Right ventricle myocardium superior (tissue), 1 donor: ENCODE data around the gene SP1. TPM values are rescaled to one million over a fixed set of nuclear protein-coding genes. Genes with fewer than 3 reads are reported as not detected.
"Not testable (repeated sequence)": the region's sequence is repeated elsewhere in the genome, so short reads cannot be mapped to it uniquely, and the experiment has no call there.

Experiments used
- ATAC-seq: fragments of 200-7000 bp; cut with Tn5 transposase; one replicate; pipeline ENCODE4 v1.9.1; 2020; ENCODE audit warnings: mild to moderate bottlenecking; ENCODE audit not compliant: poor library complexity
- DNase-seq: peaks from one replicate; pipeline ENCODE4 v3.0.0-alpha.2; 2020
- intact Hi-C: fragments of 100-400 bp; cut with DNase I; formaldehyde crosslinking; loops from one replicate; pipeline ENCODE4 v1.11.2; 2022
- long read RNA-seq: library from polyadenylated mRNA; unstranded; transcript quantifications from one replicate; pipeline ENCODE4 v2.0.0, GENCODE V29; 2021
- total RNA-seq: library from RNA; stranded (reverse); fragmentation: NEBNext Ultra II Directional; extraction: Animal tissue kit (Norgen Biotek cat#: 25700); gene quantifications from one replicate; pipeline ENCODE4 v1.2.1, GENCODE V29; 2021
- donor health status: DM: no; HTN: yes; CAD: no; lungs with severe emphysema.

The SP1 gene
- total RNA-seq = 26.3 TPM
- long read RNA-seq, partial matches to known transcripts = 2 of 8 reads
- long read RNA-seq, other reads (novel, unspliced or antisense) = 4 of 8 reads

DNA sequence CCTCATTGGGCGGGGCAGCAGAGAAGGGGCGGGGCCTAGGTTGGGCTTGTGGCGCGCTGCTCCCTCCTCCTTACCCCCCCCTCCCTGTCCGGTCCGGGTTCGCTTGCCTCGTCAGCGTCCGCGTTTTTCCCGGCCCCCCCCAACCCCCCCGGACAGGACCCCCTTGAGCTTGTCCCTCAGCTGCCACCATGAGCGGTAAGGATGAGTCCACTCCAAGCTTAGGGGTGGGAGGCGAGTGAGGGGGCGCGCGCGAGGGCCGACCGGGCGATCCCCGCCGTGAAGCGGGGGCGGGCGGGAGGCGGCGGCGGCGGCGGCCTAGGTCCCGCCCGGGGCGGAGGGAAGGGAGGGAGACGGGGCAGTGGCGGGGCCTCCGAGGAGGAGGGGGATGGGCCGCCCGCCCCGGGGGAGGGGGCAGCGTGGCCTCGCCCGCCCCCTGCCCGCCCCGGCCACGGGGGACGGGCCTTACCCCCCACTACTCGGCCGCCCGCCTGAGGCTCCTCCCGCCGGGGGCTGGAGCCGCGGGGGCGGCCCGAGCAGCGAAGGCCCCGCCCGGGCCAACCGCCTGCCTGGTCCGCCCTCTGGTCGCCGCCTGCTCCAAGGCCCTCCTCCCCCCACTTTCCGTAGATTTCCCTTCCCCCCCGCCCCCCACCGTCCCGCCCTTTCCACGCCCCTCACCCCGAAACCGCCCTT, at the start of gene SP1:
TSS of gene SP1 (plus strand) at position 73 of the 690 bp plus-strand sequence. CDS start at position 189, 116 bp downstream.
- intact Hi-C loops = no loop called here
- DNase-seq = peak; percentile 94

DNA sequence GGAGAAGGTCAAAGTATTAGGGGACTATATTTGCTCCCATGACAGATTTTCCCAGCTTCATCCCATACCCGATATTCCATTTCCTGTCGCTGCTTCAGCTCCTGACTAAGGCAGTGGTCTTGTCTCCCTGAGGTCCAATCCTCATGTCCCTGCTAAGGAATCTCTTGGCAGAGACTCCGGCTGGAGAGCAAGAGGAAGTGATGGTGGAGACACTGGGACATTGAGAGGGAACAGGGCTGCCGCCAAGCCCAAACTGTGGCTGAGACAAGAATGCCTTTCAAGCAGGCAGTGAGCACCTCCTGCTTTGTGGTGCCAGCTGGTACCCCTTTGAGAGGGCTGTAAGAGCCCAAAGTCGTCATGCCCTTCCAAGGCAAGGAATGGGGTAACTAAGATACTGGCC, 49.3 kb upstream of the SP1 start:
- intact Hi-C loops = no loop called here
- ATAC-seq = no peak
- DNase-seq = no peak

More for the DNA sequence above, at the start of gene SP1:
- ATAC-seq = peak; percentile 81

DNA sequence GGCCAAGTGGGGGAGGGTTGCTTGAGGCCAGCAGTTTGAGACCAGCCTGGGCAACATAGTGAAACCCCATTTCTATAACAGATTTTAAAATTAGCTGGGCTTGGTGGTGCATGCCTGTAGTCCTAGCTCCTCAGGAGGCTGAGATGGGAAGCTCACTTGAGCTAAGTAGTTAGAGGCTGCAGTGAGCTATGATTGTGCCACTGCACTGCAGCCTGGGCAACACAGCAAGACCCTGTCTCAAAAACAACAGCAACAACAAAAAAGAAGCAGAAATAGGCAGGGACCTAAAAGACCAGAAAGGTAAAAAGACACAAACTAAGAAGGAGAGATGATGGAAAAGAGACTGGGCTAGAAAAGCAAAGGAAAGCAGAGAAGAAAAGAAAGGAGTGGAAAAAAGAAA, 47.6 kb upstream of the SP1 start:
- ATAC-seq, DNase-seq, intact Hi-C loops: not testable (repeated sequence)

DNA sequence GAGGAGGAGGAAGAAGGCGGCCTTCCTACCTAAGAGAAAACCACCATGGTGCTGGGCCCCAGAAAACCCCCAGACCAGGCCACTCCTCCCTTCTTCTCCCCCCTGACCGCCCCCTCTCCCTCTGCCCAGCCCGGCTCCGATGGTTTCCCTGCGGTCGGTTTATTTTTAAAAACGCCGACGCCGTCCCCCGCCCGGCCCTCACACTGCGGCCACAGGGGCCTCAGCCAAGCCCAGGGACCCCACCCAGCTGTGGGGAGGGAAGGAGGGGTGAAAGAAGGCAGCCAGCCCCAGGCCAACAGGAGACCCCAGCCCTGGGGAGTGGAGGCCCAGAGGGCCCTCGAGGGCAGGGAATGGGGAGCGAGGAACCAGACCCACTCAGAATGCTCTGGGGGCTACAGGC, 47.2 kb upstream of the SP1 start:
- intact Hi-C loops = no loop called here
- DNase-seq = no peak
- ATAC-seq = no peak

DNA sequence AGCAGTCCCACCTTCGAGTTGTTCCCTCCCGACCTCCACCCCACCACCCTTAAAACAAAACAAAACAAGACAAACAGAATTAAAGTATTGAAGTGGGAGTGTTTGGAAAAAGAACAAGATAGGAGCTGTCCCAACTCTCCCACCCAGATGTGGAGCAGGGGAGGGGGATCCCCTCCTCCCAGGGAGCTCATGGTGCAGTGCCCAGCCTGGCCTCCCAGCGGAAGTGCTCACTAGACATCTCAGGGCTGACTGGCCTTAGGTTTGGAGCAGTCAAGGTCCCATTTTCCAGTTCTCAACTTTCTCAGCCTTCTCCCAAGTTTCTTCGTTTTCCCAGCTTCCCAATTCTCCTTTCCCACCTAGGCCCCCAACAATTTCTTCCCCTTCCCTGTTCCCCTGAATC, 46.7 kb upstream of the SP1 start:
- DNase-seq (no peak), ATAC-seq (no peak)
- intact Hi-C loops = no loop called here

DNA sequence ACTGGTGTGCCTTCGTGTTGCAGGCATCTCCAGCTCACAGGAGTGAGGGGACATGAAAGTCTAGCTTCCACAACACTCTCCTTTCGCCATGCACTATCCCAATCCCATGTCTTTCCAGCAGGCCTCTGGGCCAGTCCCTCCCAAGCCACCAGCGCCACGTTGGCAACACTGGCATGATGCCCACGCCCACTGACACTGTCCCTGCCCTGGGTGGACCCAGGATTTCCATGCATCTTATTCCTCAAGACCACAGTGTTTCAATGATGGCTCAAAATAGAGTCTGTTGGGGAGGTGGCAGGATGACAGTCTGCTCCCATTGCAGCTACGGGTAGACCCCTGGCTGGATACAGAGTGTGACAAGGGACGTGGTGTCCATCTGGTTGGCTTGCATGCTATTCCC, 46.1 kb upstream of the SP1 start:
- no peak for ATAC-seq
- intact Hi-C loops = no loop called here
- no peak for DNase-seq

DNA sequence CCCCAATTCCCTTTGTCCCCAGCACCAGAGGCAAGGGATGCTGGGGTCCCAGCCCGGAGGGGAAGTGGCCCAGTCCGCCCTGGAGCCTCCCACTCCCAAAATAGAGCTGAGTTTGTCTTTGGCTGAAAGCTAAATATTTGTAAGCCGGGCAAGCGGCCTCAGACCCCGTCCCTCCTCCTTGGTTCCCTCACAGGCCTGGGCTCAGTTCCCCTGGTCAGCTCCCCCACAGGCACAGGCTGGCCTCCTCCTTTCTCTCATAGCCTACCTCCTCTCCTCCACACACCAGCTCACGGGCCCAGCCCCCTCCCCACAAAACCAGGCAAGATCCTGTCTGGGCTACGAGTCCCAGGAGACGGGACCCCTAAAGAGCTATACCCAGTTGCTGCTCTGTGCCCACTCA, 45.2 kb upstream of the SP1 start:
- intact Hi-C loops = no loop called here
- no peak for DNase-seq
- ATAC-seq = no peak

DNA sequence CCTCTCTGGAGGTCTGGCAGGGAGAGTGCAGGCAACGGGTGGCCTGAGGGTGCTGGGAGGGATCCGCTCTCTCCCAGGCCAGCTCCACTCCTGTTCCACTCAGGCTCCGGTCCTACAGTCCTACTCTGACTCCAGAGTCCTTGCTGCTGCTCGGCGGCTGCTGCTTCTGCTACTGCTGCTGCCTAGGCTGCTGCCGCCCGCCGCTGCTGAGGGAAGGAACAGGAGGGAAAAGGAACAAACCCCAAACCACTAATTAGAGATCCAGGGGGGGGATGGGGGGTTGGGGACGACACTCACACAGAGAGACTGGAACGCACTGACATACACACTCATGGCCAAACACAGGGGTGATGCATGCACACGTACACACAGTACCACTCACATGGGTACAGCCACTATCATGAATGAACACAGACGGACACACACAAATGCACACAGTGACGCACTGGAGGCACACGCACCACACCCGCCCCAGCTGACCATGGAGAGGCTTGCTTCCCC, 43.7 kb upstream of the SP1 start, which contains the start of gene SP7:
TSS of gene SP7 (minus strand) at position 174 of the 501 bp plus-strand sequence. CDS start 708 bp downstream, outside the sequence.
- ATAC-seq (no peak), DNase-seq (no peak)
- intact Hi-C loops = no loop called here

DNA sequence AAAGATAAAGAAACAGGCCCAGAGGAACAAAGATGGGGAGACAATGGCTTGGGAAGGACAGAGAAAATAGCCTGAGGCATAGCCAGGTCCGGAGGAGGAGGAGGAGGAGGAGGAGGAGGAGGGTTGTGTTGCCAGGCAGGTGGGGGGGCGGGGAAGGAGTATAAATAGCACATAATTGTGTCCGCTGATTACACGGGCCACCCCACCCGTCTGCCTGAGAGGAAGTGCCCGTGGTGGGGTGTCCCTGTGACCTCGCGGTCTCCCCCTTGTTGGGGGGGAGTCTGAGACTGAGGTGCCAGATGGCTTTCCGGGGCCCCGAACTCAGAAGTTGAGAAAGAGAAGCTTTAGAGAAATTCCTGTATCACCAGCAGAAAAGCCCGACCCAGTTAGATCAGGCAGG, 42.0 kb upstream of the SP1 start:
- intact Hi-C loops = no loop called here
- DNase-seq (no peak), ATAC-seq (no peak)

DNA sequence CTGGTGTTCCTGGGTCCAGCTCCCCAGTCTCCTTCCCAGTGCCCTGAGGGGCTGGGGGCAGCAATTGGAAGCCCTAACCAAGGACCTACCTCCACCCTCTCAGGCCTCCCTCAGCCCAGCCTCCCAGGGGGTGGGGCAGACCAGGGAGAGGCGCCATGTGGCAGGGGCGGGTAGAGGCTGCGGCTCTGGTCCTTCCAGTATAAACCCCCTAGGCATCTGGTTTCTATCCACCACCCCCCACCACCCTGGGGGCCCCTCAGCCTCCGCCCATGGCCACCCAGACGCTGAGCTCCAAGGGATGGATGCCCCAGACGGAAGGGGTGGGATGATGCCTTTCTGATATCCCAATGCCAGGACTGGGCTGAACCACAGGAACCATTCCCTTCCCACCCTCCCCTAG, 41.1 kb upstream of the SP1 start:
- ATAC-seq (no peak), DNase-seq (no peak)
- intact Hi-C loops = no loop called here

DNA sequence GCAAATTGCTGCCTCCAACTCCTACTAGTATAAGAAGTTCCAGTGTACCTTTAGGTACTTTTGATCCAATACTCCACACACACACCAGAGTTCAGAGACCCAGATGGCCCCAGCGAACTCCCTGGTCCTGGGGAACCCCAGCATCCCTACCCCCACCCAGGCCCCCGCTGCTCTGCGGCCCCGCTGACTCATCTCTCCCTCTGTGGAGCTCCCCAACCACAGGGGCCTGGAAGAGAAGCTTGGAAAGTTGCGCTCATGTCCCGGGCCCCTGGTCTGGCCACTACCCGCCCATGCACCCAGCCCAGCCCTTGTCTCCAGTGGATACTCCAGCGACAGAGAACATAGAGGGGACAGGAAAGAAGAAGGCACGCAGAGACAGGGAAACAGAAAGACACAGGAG, 39.6 kb upstream of the SP1 start:
- ATAC-seq (no peak), DNase-seq (no peak)
- intact Hi-C loops = no loop called here

DNA sequence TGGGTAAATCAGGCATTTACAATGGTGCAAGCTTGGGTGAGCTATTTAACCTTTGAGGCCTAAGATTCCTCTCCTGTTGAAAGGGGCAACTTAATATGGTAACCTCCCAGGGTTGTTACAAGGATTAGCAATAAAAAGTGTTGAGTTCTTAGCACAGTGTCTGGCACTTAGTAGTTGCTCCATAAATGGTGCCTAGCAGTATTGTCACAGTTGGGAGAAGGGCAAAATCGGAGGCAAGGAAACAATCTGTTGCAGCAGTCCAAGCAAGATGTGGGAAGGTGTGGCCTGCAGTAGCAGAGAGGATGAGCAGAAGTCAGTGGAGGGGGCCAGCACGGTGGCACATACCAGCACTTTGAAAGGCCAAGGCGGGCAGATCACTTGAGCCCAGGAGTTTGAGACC, 36.5 kb upstream of the SP1 start:
- ATAC-seq = no peak
- no peak for DNase-seq
- intact Hi-C loops = no loop called here

DNA sequence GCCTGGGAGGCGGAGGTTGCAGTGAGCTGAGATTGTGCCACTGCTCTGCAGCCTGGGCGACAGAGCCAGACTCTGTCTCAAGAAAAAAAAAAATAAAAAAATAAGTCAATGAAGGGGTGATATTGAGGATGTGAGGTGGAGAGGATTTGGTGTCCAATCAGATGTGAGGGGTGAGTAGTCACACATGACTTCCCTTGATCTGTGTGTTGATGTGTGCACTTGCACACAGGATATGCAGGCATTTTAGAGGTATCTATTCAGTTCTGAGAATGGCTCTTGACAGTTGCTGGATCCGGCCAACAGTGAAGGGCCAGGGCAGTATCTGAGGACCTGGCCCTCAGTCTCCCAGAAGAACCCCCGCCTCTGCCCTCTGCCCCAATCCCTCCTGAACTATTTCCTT, 36.0 kb upstream of the SP1 start:
- ATAC-seq = no peak
- intact Hi-C loops = no loop called here
- no peak for DNase-seq

DNA sequence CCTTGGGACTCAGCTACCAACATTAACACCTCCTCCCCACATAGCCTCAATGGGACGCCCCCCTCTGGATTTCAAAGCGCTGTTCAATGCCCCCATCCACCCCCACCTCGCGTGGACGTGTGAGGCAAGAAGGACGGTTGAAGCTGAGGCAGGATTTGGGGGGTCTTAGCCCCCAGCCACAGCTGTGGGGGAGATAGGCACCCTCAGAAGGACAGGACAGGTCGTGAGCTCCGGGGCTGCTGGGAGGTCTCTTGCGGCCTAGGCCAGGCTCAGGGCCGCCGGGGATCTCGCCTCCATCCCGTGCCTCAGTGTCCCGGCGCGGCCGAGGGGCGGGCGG, 35.5 kb upstream of the SP1 start:
- intact Hi-C loops = no loop called here
- no peak for DNase-seq
- no peak for ATAC-seq

DNA sequence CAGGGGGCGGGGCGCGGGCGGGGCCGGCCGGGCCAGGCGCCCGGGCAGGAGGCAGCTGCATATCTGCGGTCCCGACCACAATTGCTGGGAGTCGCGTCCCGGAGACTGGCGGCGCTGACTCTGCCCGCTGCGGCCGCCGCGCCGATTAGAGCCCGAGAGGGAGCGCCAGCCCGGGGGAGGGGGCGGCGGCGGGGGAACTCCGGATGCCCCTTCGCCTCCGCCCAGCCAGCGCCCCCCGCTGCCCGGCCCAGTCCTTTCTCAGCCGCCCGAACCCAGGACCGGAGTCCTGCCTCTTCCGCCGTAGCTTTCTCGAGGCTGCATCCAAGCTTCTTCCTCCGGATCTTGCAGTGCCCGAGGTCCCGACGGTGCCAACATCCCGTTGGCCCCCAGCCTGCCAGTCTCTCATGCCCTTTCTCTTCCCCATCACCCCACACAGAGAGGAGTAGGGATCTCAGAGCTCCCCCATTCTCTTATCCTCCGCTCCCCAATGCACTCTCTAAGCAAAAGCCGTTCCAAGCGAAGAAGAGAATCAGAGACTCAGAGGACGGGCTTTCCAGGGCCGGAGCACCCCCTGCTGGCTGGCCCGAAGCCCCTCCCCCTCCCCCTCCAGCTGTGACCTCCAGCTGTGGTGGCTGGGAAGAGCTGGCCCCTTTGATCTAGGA, 35.0 kb upstream of the SP1 start:
- intact Hi-C loops = loop anchor here (1.0 kb wide), 1 partner anchor 21 kb away; no protein-coding TSS in a partner anchor
- ATAC-seq = peak; percentile 98

DNA sequence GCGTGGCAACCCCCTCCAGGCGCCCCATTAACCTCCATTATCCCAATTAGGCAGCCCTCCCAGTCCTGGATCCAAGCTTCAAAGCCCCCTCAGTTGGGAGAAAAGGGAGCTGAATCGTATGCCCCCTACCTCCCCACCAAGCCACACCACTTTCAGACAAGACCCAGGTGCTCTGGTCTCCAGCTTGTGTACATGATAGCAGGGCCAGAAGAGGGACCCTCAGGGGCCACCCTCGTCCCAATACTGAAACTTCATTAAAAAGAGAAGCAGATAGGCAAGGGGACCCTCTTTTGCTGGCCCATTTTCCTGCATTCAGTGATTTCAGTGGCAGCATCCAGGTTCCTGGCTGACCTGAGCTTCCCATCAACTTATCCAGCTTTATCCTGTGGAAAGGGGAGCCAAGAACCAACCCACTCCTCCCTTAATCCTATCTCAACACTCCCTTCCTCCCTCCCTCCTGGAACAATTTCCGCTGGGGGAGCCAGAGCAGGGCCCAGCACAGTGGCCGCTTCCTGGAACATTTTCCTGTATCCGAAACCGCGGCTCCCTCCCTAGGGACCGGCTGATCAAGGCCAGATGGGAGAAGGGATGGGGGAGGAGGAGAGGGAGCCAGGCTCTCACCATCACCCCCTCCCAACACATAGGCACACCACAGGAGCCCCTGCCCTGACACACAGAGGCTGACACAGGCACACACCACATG, 34.3 kb upstream of the SP1 start:
- peak; percentile 70 for DNase-seq
- peak; percentile 44 for ATAC-seq
- intact Hi-C loops = loop anchor here (1.0 kb wide), 1 partner anchor 21 kb away; no protein-coding TSS in a partner anchor

More for the DNA sequence above, 35.0 kb upstream of the SP1 start:
- peak; percentile 85 for DNase-seq

DNA sequence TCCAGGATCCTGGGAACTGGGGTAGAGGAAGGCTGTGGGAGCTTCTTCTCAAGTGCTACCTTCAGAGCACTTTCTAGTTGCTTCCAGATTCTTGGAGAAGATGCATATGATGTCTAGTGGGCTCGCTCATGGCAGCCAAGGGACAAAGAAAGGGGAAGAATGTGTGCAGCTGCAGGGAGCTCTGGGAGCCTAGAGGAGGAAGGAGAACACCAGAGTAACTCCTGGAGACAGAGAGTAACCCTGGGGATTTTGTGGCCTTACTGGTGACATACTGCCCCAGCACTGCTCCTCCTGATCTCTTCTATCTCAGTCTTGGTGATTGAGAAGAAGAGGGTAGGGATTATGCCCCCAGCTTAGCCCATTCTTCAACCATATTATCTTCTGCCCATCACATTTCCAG, 33.5 kb upstream of the SP1 start:
- ATAC-seq (no peak), DNase-seq (no peak)
- intact Hi-C loops = no loop called here

DNA sequence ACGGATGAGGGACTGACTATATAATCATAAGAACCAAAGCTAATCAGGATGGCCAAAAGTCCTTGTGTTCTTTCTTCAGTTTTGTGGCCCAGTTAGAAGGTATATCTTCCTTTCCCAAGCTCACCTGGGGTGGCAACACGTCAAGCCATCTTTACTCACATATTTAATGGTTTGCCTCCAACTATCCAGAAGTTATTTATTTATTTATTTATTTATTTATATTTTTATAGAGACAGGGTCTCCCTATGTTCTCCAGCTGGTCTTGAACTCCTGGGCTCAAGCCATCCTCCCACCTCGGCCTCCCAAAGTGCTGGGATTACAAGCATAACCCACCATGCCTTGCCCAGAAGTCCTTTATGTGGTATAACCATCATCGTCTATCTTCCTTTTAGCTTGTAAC, 32.1 kb upstream of the SP1 start:
- ATAC-seq = no peak
- no peak for DNase-seq
- intact Hi-C loops = no loop called here
